HG03159 (cell line): ENCODE measurements around the gene CCDC7.
"Not testable (repeated sequence)": the region's sequence is repeated elsewhere in the genome, so short reads cannot be mapped to it uniquely, and the experiment has no call there.

Experiments
- ATAC-seq: cut with Tn5 transposase; IDR thresholded peaks from one replicate; pipeline ENCODE4 v1.9.1; 2021; ENCODE audit warnings: mild to moderate bottlenecking, moderate library complexity; ENCODE audit not compliant: unreplicated experiment

Gene CCDC7

GRCh38 chr10:32548208-32548607 is 102.3 kb downstream of the CCDC7 start:
- ATAC-seq: no peak

- ATAC-seq: no peak
Measured at GRCh38 chr10:32556783-32557395, 110.9 kb downstream of the CCDC7 start.

GRCh38 chr10:32562695-32563094 is 116.8 kb downstream of the CCDC7 start:
- not testable (repeated sequence) for ATAC-seq

GRCh38 chr10:32577448-32577847 is 131.5 kb downstream of the CCDC7 start:
- no peak for ATAC-seq

GRCh38 chr10:32582946-32583345 is 137.0 kb downstream of the CCDC7 start:
- ATAC-seq: no peak

- ATAC-seq: not testable (repeated sequence)
Measured at GRCh38 chr10:32598022-32598421, 152.1 kb downstream of the CCDC7 start.

- ATAC-seq: no peak
Measured at GRCh38 chr10:32600317-32600716, 154.4 kb downstream of the CCDC7 start.

GRCh38 chr10:32601562-32601961 is 155.6 kb downstream of the CCDC7 start:
- not testable (repeated sequence) for ATAC-seq

- ATAC-seq: no peak
Measured at GRCh38 chr10:32605787-32606186, 159.8 kb downstream of the CCDC7 start.

GRCh38 chr10:32610543-32610942 is 164.6 kb downstream of the CCDC7 start:
- not testable (repeated sequence) for ATAC-seq

- no peak for ATAC-seq
Measured at GRCh38 chr10:32616438-32616837, 170.5 kb downstream of the CCDC7 start.

GRCh38 chr10:32618482-32618881 is 172.5 kb downstream of the CCDC7 start:
- no peak for ATAC-seq

- ATAC-seq: no peak
Measured at GRCh38 chr10:32621969-32622368, 176.0 kb downstream of the CCDC7 start.

GRCh38 chr10:32622409-32622808 is 176.5 kb downstream of the CCDC7 start:
- no peak for ATAC-seq

- ATAC-seq: no peak
Measured at GRCh38 chr10:32627183-32627582, 181.2 kb downstream of the CCDC7 start.

- no peak for ATAC-seq
Measured at GRCh38 chr10:32629910-32630309, 184.0 kb downstream of the CCDC7 start.

- ATAC-seq: no peak
Measured at GRCh38 chr10:32646535-32646934, 200.6 kb downstream of the CCDC7 start.

- ATAC-seq: peak; percentile 60
Measured at GRCh38 chr10:32650246-32650655, 204.3 kb downstream of the CCDC7 start.

GRCh38 chr10:32657430-32657829 is 211.5 kb downstream of the CCDC7 start:
- ATAC-seq: not testable (repeated sequence)

GRCh38 chr10:32661346-32661745 is 215.4 kb downstream of the CCDC7 start:
- ATAC-seq: no peak

GRCh38 chr10:32680803-32681557 is 235.0 kb downstream of the CCDC7 start:
- no peak for ATAC-seq

- ATAC-seq: no peak
Measured at GRCh38 chr10:32684291-32684690, 238.4 kb downstream of the CCDC7 start.
